ENCODE measurements around the gene KIRREL1. TPM values are rescaled to one million over a fixed set of nuclear protein-coding genes. Genes with fewer than 3 reads are reported as not detected.

KIRREL1 gene
- total and polyA plus RNA-seq, 5 donors from 2014 or later: not detected

- H3K9me3 Mint-ChIP-seq: no peaks in the 10 kb centered on the region
- ATAC-seq (ENCODE audit: low read depth in 2 of 2) (no peak), DNase-seq (no peak)
- no peaks in the 10 kb centered on the region for H3K4me1 ChIP-seq (ENCODE audit: control insufficient read depth, insufficient read depth, low read length, poor library complexity, severe bottlenecking)
- no peaks in the 10 kb centered on the region for H3K4me1 Mint-ChIP-seq
- no peaks in the 10 kb centered on the region for H3K9me3 ChIP-seq (ENCODE audit: control insufficient read depth in 2 of 2, low read length in 2 of 2)
- no peaks in the 10 kb centered on the region for H3K36me3 Mint-ChIP-seq
- H3K4me3 ChIP-seq (ENCODE audit: low read depth, low read length): no peak overlapping the region
- peak overlapping the region in 1 of 4 donors; percentile 23 for H3K4me3 Mint-ChIP-seq
- no peak overlapping the region for H3K27ac ChIP-seq (ENCODE audit: insufficient read depth, low read length, poor library complexity, severe bottlenecking)
- peaks cover 1% of the 10 kb centered on the region for H3K27me3 ChIP-seq (ENCODE audit: control insufficient read depth, insufficient read depth, low read length)
- H3K27me3 Mint-ChIP-seq: peaks cover 48% of the 10 kb centered on the region
- H3K36me3 ChIP-seq (ENCODE audit: control insufficient read depth, insufficient read depth, low read length): no peaks in the 10 kb centered on the region
- no peak overlapping the region for H3K27ac Mint-ChIP-seq
Measured at GRCh38 chr1:157955857-157956256, 37.6 kb upstream of the KIRREL1 start.

DNA sequence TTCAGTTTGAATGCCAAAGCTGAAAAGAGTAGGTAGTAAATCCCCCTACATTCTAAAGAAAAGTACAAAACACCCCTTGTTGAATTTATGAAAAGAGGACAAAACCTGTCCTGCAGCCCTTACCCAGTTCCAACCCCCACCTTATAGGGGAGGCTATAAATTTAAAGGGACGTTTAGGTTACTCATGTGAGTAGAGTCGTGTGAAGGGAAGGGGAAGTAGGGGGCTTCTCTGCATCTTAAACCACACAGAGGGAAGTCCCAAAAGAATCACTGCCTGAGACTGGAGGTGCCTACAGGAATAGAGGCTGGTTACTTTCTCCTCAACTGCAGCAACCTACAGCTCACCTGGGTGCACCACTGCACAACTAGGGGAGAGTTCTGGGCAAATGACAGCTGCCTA lies 36.7 kb upstream of the KIRREL1 start:
- Mint-ChIP-seq H3K36me3 (no peaks in the 10 kb centered on the region), H3K9me3 (no peaks in the 10 kb centered on the region), H3K27ac (no peak overlapping the region), H3K27me3 (peaks cover 46% of the 10 kb centered on the region), H3K4me1 (no peaks in the 10 kb centered on the region), H3K4me3 (no peak overlapping the region)
- Histone ChIP-seq H3K4me1 (ENCODE audit: control insufficient read depth, insufficient read depth, low read length, poor library complexity, severe bottlenecking) (no peaks in the 10 kb centered on the region), H3K27ac (ENCODE audit: insufficient read depth, low read length, poor library complexity, severe bottlenecking) (no peak overlapping the region), H3K27me3 (ENCODE audit: control insufficient read depth, insufficient read depth, low read length) (peaks cover 1% of the 10 kb centered on the region), H3K4me3 (ENCODE audit: low read depth, low read length) (no peak overlapping the region), H3K36me3 (ENCODE audit: control insufficient read depth, insufficient read depth, low read length) (no peaks in the 10 kb centered on the region), H3K9me3 (ENCODE audit: control insufficient read depth in 2 of 2, low read length in 2 of 2) (no peaks in the 10 kb centered on the region)
- DNase-seq: no peak
- no peak for ATAC-seq (ENCODE audit: low read depth in 2 of 2)

- Histone ChIP-seq H3K36me3 (ENCODE audit: control insufficient read depth, insufficient read depth, low read length) (no peaks in the 10 kb centered on the region), H3K27ac (ENCODE audit: insufficient read depth, low read length, poor library complexity, severe bottlenecking) (no peak overlapping the region), H3K27me3 (ENCODE audit: control insufficient read depth, insufficient read depth, low read length) (peaks cover 3% of the 10 kb centered on the region), H3K9me3 (ENCODE audit: control insufficient read depth in 2 of 2, low read length in 2 of 2) (no peaks in the 10 kb centered on the region), H3K4me1 (ENCODE audit: control insufficient read depth, insufficient read depth, low read length, poor library complexity, severe bottlenecking) (no peaks in the 10 kb centered on the region), H3K4me3 (ENCODE audit: low read depth, low read length) (no peak overlapping the region)
- H3K4me1 Mint-ChIP-seq: no peaks in the 10 kb centered on the region
- H3K36me3 Mint-ChIP-seq: no peaks in the 10 kb centered on the region
- no peak for DNase-seq
- peaks cover 34% of the 10 kb centered on the region for H3K27me3 Mint-ChIP-seq
- no peaks in the 10 kb centered on the region for H3K9me3 Mint-ChIP-seq
- ATAC-seq (ENCODE audit: low read depth in 2 of 2): no peak
- H3K4me3 Mint-ChIP-seq: no peak overlapping the region
- H3K27ac Mint-ChIP-seq: no peak overlapping the region
Measured at GRCh38 chr1:157958263-157958662, 35.2 kb upstream of the KIRREL1 start.

DNA sequence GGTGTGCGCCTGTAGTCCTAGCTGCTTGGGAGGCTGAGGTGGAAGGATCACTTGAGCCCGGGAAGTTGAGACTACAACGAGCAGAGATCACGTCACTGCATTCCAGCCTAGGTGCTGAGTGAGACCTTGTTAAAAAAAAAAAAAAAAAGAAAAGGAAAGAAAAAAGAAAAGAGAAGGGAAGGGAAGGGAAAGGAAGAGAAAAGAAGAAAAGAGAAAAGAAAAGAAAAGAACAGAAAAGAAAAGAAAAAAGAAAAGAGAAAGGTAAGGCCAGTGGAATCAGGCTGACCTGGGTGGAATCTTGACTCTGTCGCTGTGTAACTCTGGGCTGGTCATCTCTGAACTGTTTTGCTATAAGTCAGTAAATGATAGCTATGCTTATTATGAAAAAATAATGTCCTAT lies 33.7 kb upstream of the KIRREL1 start:
- Histone ChIP-seq H3K9me3 (ENCODE audit: control insufficient read depth in 2 of 2, low read length in 2 of 2) (no peaks in the 10 kb centered on the region), H3K4me1 (ENCODE audit: control insufficient read depth, insufficient read depth, low read length, poor library complexity, severe bottlenecking) (no peaks in the 10 kb centered on the region), H3K27me3 (ENCODE audit: control insufficient read depth, insufficient read depth, low read length) (peaks cover 6% of the 10 kb centered on the region), H3K36me3 (ENCODE audit: control insufficient read depth, insufficient read depth, low read length) (no peaks in the 10 kb centered on the region), H3K27ac (ENCODE audit: insufficient read depth, low read length, poor library complexity, severe bottlenecking) (no peak overlapping the region), H3K4me3 (ENCODE audit: low read depth, low read length) (no peak overlapping the region)
- DNase-seq (no peak), ATAC-seq (ENCODE audit: low read depth in 2 of 2) (no peak)
- H3K27ac Mint-ChIP-seq: no peak overlapping the region
- H3K36me3 Mint-ChIP-seq: no peaks in the 10 kb centered on the region
- no peaks in the 10 kb centered on the region for H3K9me3 Mint-ChIP-seq
- H3K4me1 Mint-ChIP-seq: no peaks in the 10 kb centered on the region
- peaks cover 34% of the 10 kb centered on the region for H3K27me3 Mint-ChIP-seq
- H3K4me3 Mint-ChIP-seq: no peak overlapping the region

- no peaks in the 10 kb centered on the region for H3K9me3 ChIP-seq (ENCODE audit: control insufficient read depth in 2 of 2, low read length in 2 of 2)
- H3K36me3 ChIP-seq (ENCODE audit: control insufficient read depth, insufficient read depth, low read length): no peaks in the 10 kb centered on the region
- H3K27me3 Mint-ChIP-seq: peaks cover 30% of the 10 kb centered on the region
- no peaks in the 10 kb centered on the region for H3K4me1 Mint-ChIP-seq
- H3K9me3 Mint-ChIP-seq: peaks cover 0 to 2% (median 0%) of the 10 kb centered on the region in 7 donors
- H3K27ac ChIP-seq (ENCODE audit: insufficient read depth, low read length, poor library complexity, severe bottlenecking): no peak overlapping the region
- peaks cover 6% of the 10 kb centered on the region for H3K27me3 ChIP-seq (ENCODE audit: control insufficient read depth, insufficient read depth, low read length)
- no peak overlapping the region for H3K4me3 Mint-ChIP-seq
- no peak for ATAC-seq (ENCODE audit: low read depth in 2 of 2)
- H3K36me3 Mint-ChIP-seq: no peaks in the 10 kb centered on the region
- H3K4me3 ChIP-seq (ENCODE audit: low read depth, low read length): no peak overlapping the region
- no peak for DNase-seq
- no peak overlapping the region for H3K27ac Mint-ChIP-seq
- no peaks in the 10 kb centered on the region for H3K4me1 ChIP-seq (ENCODE audit: control insufficient read depth, insufficient read depth, low read length, poor library complexity, severe bottlenecking)
Measured at GRCh38 chr1:157960773-157961172, 32.7 kb upstream of the KIRREL1 start.

DNA sequence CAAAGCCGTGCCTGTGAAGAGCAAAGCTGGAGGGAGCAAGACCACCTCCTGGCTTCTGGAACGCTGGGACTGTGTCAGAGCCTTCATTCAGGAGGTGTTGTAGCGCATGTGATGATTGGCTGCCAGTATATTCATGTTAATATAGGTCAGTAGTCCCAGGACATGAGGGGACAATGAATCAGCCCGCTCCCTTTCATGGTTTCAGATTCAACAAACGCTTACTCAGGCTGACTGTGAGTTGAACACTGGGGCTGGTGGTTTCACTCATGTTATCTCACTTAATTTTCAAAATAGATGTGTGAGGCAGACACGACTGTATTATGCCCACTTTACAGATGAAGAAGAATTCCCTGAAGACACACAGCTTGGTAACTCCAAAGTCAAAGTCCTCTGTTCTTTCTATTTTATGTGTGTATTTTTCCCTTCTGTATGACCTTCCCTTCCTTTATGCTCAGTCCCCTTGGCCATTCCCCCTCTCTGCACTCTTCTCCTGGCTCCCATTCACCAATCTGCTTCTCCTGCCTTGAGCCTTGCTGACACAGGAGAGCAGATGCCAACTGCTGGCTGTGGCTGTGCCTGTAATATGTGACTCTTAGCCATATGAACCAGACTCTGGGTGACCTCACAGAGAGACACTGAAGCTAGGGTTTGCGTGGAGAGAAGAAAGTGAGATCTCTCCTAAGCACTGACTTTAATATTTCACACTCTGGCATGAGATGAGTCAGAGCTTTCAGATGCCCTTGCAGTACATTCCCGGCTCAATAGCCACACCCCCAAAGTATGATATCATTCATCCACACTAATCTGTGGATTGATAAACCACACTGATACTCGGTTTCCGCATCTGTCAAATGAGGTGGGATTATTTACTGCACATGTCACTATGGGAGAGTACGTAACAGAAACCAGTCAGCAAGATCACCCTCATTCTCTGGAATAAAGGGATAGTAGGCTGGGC lies 31.4 kb upstream of the KIRREL1 start:
- no peak overlapping the region for H3K4me3 ChIP-seq (ENCODE audit: low read depth, low read length)
- peaks cover 6% of the 10 kb centered on the region for H3K27me3 ChIP-seq (ENCODE audit: control insufficient read depth, insufficient read depth, low read length)
- Mint-ChIP-seq H3K4me3 (no peak overlapping the region), H3K36me3 (no peaks in the 10 kb centered on the region), H3K4me1 (no peaks in the 10 kb centered on the region), H3K27ac (no peak overlapping the region), H3K27me3 (peaks cover 19% of the 10 kb centered on the region), H3K9me3 (peaks cover 0 to 2% (median 0%) of the 10 kb centered on the region in 7 donors)
- DNase-seq (no peak), ATAC-seq (ENCODE audit: low read depth in 2 of 2) (no peak)
- H3K27ac ChIP-seq (ENCODE audit: insufficient read depth, low read length, poor library complexity, severe bottlenecking): no peak overlapping the region
- H3K4me1 ChIP-seq (ENCODE audit: control insufficient read depth, insufficient read depth, low read length, poor library complexity, severe bottlenecking): no peaks in the 10 kb centered on the region
- H3K9me3 ChIP-seq (ENCODE audit: control insufficient read depth in 2 of 2, low read length in 2 of 2): no peaks in the 10 kb centered on the region
- H3K36me3 ChIP-seq (ENCODE audit: control insufficient read depth, insufficient read depth, low read length): no peaks in the 10 kb centered on the region

GRCh38 chr1:157963713-157964112 lies 29.7 kb upstream of the KIRREL1 start:
- peak; percentile 8 to 46 (median 21) for DNase-seq
- ATAC-seq (ENCODE audit: low read depth in 2 of 2): no peak
- Mint-ChIP-seq H3K27ac (no peak overlapping the region), H3K27me3 (peaks cover 11% of the 10 kb centered on the region), H3K9me3 (peaks cover 0 to 2% (median 0%) of the 10 kb centered on the region in 7 donors), H3K4me1 (no peaks in the 10 kb centered on the region), H3K4me3 (no peak overlapping the region), H3K36me3 (no peaks in the 10 kb centered on the region)
- H3K36me3 ChIP-seq (ENCODE audit: control insufficient read depth, insufficient read depth, low read length): no peaks in the 10 kb centered on the region
- H3K27me3 ChIP-seq (ENCODE audit: control insufficient read depth, insufficient read depth, low read length): peaks cover 4% of the 10 kb centered on the region
- H3K27ac ChIP-seq (ENCODE audit: insufficient read depth, low read length, poor library complexity, severe bottlenecking): no peak overlapping the region
- no peak overlapping the region for H3K4me3 ChIP-seq (ENCODE audit: low read depth, low read length)
- H3K4me1 ChIP-seq (ENCODE audit: control insufficient read depth, insufficient read depth, low read length, poor library complexity, severe bottlenecking): no peaks in the 10 kb centered on the region
- H3K9me3 ChIP-seq (ENCODE audit: control insufficient read depth in 2 of 2, low read length in 2 of 2): no peaks in the 10 kb centered on the region

DNA sequence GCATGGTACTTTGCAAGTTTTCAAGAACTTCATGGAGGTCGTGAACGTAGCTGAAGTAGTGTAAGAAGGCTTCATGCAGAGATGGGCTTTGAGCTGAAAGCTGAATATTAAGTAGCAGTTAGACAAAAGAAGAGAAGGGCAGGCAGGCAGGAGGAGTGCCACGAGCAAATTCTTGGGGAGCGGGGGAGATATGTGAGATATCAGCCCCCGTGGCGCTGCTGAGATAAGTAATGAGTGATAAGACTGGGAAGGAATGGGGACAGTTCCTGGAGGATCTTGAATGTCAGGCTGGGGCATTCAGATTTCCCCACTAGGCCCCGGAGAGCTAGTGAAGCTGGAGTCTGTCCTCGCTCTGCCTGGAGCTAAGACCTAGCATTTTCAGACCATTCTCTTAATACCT lies 27.9 kb upstream of the KIRREL1 start:
- Histone ChIP-seq H3K27ac (ENCODE audit: insufficient read depth, low read length, poor library complexity, severe bottlenecking) (no peak overlapping the region), H3K36me3 (ENCODE audit: control insufficient read depth, insufficient read depth, low read length) (no peaks in the 10 kb centered on the region), H3K9me3 (ENCODE audit: control insufficient read depth in 2 of 2, low read length in 2 of 2) (no peaks in the 10 kb centered on the region), H3K4me3 (ENCODE audit: low read depth, low read length) (no peak overlapping the region), H3K4me1 (ENCODE audit: control insufficient read depth, insufficient read depth, low read length, poor library complexity, severe bottlenecking) (no peaks in the 10 kb centered on the region), H3K27me3 (ENCODE audit: control insufficient read depth, insufficient read depth, low read length) (peaks cover 4% of the 10 kb centered on the region)
- no peak for ATAC-seq (ENCODE audit: low read depth in 2 of 2)
- Mint-ChIP-seq H3K27ac (no peak overlapping the region), H3K36me3 (no peaks in the 10 kb centered on the region), H3K4me3 (no peak overlapping the region), H3K27me3 (peaks cover 5% of the 10 kb centered on the region), H3K9me3 (peaks cover 0 to 2% (median 0%) of the 10 kb centered on the region in 7 donors), H3K4me1 (no peaks in the 10 kb centered on the region)
- DNase-seq: no peak

Data from CD4-positive, CD25-positive, alpha-beta regulatory T cell (primary cell).